Mucosa of descending colon (tissue), 3 donors: ENCODE data around the gene MYOM1. TPM values are rescaled to one million over a fixed set of nuclear protein-coding genes. Genes with fewer than 3 reads are reported as not detected.

Experiments
- ATAC-seq: fragments of 200-7000 bp; cut with Tn5 transposase; one replicate; pipeline ENCODE4 v1.9.1; 2020; ENCODE audit warnings: mild to moderate bottlenecking, moderate library complexity
- DNase-seq, 3 donors: peaks; one replicate each; pipeline ENCODE4 v3.0.0-alpha.2; 2020
- H3K36me3 ChIP-seq: fragments of 200-600 bp; one replicate; pipeline ENCODE4 v1.8.0; 2021; ENCODE audit warnings: low read depth, mild to moderate bottlenecking
- H3K4me1 ChIP-seq: fragments of 200-600 bp; one replicate; pipeline ENCODE4 v1.8.0; 2021; ENCODE audit warnings: low read depth, mild to moderate bottlenecking
- H3K4me3 ChIP-seq: fragments of 200-600 bp; one replicate; pipeline ENCODE4 v1.8.0; 2021; ENCODE audit warnings: mild to moderate bottlenecking
- H3K9me3 ChIP-seq: fragments of 200-600 bp; one replicate; pipeline ENCODE4 v1.8.0; 2021; ENCODE audit warnings: mild to moderate bottlenecking
- intact Hi-C, 2 donors: fragments of 100-400 bp; cut with DNase I in 1 of 2; cut with micrococcal nuclease in 1 of 2; formaldehyde crosslinking; loops; one replicate each; pipeline versions ENCODE4 v1.11.0 to v1.11.1; 2022; cut with DNase I, micrococcal nuclease
- total RNA-seq, 3 donors: library from RNA; stranded (reverse); fragmentation: NEBNext Ultra II Directional in 2 of 3; extraction: Animal tissue kit (Norgen Biotek cat#: 25700) in 2 of 3; gene quantifications; one replicate each; pipeline versions ENCODE4 v1.2.1 to v1.2.4, GENCODE V29; 2021 to 2023
- TF ChIP-seq, protein P1 (sequence below): fragments of 200-600 bp; IDR thresholded peaks from one replicate; pipeline ENCODE4 v1.8.0; 2022; ENCODE audit warnings: antibody characterized with exemption, mild to moderate bottlenecking
- donor health status: DM: no; HTN: no; CAD: no; lungs with moderate emphysema.
- donor health status: DM: no; HTN: no; CAD: no.
- donor health status: DM: no; HTN: yes; CAD: no.

The MYOM1 gene
- total RNA-seq, 3 donors from 2014 or later, result 5.5 to 22.2 (median 16.3) TPM

DNA sequence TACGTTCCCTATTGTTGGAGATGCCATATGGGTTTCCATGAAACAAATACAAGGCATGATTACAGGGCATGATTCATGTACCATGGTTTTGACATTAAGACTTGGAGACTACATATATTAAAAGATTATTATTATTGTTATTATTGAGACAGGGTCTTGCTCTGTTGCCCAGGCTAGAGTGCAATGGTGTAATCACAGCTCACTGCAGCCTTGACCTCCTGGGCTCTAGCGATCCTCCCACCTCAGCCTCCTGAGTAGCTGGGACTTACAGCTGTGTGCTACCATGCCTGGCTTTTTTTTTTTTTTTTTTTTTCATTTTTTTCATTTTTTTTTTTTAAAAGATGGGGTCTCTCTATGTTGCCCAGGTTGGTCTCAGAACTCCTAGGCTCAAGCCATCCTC, 69.1 kb downstream of the MYOM1 start:
- no peaks in the 10 kb centered on the region for H3K9me3 ChIP-seq
- ATAC-seq, result no peak
- no peak overlapping the region for H3K4me3 ChIP-seq
- no peak for DNase-seq
- H3K36me3 ChIP-seq, result no peaks in the 10 kb centered on the region
- intact Hi-C loops, result loop anchor here (10.0 kb wide), 3 partner anchors 84 to 216 kb away; partner anchors contain the start of gene MYL12A (in 1 of the 2)
- TF ChIP-seq, protein P1, sequence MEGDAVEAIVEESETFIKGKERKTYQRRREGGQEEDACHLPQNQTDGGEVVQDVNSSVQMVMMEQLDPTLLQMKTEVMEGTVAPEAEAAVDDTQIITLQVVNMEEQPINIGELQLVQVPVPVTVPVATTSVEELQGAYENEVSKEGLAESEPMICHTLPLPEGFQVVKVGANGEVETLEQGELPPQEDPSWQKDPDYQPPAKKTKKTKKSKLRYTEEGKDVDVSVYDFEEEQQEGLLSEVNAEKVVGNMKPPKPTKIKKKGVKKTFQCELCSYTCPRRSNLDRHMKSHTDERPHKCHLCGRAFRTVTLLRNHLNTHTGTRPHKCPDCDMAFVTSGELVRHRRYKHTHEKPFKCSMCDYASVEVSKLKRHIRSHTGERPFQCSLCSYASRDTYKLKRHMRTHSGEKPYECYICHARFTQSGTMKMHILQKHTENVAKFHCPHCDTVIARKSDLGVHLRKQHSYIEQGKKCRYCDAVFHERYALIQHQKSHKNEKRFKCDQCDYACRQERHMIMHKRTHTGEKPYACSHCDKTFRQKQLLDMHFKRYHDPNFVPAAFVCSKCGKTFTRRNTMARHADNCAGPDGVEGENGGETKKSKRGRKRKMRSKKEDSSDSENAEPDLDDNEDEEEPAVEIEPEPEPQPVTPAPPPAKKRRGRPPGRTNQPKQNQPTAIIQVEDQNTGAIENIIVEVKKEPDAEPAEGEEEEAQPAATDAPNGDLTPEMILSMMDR, result no peak
- H3K4me1 ChIP-seq, result no peaks in the 10 kb centered on the region

DNA sequence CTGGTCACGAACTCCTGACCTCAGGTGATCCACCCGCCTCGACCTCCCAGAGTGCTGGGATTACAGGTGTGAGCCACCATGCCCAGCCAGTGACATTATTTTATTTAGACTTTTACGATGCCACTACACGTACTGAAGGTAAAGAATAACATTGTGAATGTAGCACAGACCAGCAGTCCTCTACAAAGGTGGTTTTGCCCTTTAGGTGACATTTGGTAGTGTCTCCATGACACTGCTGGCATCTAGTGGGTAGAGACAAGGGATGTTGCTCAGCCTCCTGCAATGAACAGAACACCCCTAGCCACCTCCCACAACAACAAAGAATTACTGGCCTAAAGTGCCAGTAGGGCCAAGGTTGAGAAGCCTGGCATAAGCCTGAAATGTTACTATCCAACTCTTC, 69.5 kb downstream of the MYOM1 start:
- intact Hi-C loops, result loop anchor here (10.0 kb wide), 3 partner anchors 85 to 215 kb away; partner anchors contain the start of gene MYL12A (in 1 of the 2)
- no peaks in the 10 kb centered on the region for H3K9me3 ChIP-seq
- H3K4me1 ChIP-seq, result no peaks in the 10 kb centered on the region
- ATAC-seq, result peak; percentile 81
- H3K36me3 ChIP-seq, result no peaks in the 10 kb centered on the region
- no peak overlapping the region for H3K4me3 ChIP-seq
- no peak for DNase-seq
- TF ChIP-seq, protein P1, result no peak

DNA sequence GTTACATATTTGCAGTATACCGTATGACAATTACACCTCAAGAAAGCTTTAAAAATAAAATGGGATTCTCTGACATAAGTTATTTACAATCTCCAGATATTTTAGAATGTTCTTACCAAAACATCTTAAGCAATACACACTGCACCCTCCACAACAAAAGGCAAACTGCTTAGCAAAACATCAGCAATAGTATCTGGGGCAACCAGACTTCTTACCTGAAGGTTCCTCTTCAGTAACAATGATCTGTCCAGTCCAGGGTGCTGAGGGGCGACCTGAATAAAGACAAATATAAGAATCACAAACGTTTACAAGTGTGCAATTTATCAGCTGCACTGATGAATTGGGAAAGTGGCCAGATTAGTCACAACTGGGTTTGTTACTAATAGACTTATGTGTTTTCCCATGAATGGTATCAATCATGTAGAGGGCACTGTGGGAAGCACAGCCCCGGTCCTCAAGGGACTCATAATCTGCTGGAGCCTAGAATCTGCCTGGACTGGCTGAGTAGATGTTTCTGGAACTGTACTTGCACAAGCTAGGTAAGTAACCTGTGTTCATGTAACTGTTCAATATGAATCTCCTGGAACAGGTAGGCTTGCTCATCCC, 70.7 kb downstream of the MYOM1 start:
- no peak overlapping the region for H3K4me3 ChIP-seq
- H3K4me1 ChIP-seq, result no peaks in the 10 kb centered on the region
- TF ChIP-seq, protein P1, result no peak
- ATAC-seq (no peak), DNase-seq (no peak)
- intact Hi-C loops, result loop anchor here in 1 of 2 donors (10.0 kb wide), 1 partner anchor 214 kb away; no protein-coding TSS in a partner anchor
- H3K9me3 ChIP-seq, result no peaks in the 10 kb centered on the region
- H3K36me3 ChIP-seq, result no peaks in the 10 kb centered on the region

DNA sequence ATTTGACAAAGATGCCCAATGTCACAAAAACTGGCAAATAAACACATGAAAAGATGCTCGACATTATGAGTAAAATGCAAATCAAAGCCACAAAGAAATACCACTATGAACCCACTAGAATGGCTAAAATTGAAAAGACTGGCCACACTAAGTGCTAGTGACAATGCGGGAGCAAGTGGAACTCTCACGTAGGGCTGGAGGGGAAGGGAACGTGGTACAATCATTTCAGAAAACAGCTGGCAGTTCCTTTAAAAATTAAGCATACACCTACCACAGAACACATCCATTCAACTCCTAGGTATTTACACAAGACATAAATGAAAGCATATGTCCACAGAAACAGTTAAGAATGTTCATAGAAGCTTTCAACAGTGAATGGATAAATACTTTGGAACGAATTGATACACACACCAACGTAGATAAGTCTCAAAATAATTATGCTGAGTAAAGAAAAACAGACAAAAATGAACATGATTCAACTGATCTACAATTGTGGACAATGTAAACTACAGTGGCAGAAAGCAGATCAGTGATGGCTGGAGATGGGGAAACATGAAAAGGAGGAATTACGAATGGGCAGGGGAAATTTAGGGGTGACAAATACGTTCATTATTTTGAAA, 71.7 kb downstream of the MYOM1 start:
- ATAC-seq (no peak), DNase-seq (no peak)
- no peaks in the 10 kb centered on the region for H3K36me3 ChIP-seq
- no peaks in the 10 kb centered on the region for H3K9me3 ChIP-seq
- intact Hi-C loops, result loop anchor here in 1 of 2 donors (10.0 kb wide), 1 partner anchor 213 kb away; no protein-coding TSS in a partner anchor
- TF ChIP-seq, protein P1, result no peak
- no peak overlapping the region for H3K4me3 ChIP-seq
- H3K4me1 ChIP-seq, result no peaks in the 10 kb centered on the region

DNA sequence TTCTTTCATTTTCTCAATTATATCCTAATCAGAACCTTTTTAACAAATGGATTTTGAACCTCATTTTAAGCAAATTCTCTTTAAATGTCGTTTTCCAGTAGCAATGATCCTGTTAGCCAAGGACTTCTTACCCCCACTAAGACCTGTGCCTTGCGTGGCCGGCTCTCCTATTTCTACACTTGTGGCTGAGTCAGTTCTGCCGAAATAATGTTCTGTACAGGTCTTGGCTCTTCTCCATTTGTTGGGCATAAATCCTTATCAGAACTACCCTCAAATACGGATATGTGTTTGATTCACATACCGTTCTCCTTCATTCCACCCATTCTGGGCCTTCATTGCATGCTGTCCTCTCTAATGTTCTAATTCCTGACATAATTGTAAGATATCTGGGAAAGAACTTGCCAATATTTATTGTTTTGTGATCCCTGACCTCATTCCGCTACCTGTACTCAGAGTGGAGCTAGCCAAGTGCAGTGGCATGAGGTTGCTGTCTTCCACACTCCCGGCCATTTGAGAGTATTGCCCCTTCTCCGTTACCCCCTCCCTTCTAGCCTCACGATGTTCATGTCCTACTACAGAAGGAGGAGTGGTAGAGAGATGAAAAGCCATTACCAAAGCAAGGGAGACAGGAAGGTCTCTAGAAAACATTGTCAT, 78.7 kb downstream of the MYOM1 start:
- Histone ChIP-seq H3K36me3 (no peaks in the 10 kb centered on the region), H3K9me3 (no peaks in the 10 kb centered on the region), H3K4me3 (no peak overlapping the region), H3K4me1 (no peaks in the 10 kb centered on the region)
- intact Hi-C loops, result loop anchor here in 1 of 2 donors (10.0 kb wide), 1 partner anchor 206 kb away; no protein-coding TSS in a partner anchor
- TF ChIP-seq, protein P1, result no peak
- DNase-seq (no peak), ATAC-seq (no peak)
